H1 (cell line): ENCODE results near the gene SPAG8. TPM values are rescaled to one million over a fixed set of nuclear protein-coding genes. Genes with fewer than 3 reads are reported as not detected.

ENCODE experiments used
- CTCF ChIA-PET: fragments of 300-600 bp; sonication (Branson Sonifier 250); formaldehyde crosslinking; loops from one replicate; lab custom pipeline; 2021; ENCODE audit not compliant: partially characterized antibody; lab: Charles Lee
- POLR2A ChIA-PET: fragments of 300-600 bp; sonication (Branson Sonifier 250); formaldehyde crosslinking; loops from one replicate; lab custom pipeline; 2021; ENCODE audit warnings: inconsistent platforms; ENCODE audit not compliant: partially characterized antibody; lab: Charles Lee
- DNase-seq, 2 experiments: peaks; one replicate each; pipeline versions ENCODE4 v3.0.0 to v3.0.0-alpha.2; 2010 to 2022; ENCODE audit warnings: low spot score in 2 of 2, low read depth in 1 of 2, mixed read lengths in 1 of 2
- FAIRE-seq: peaks from 2 replicates; lab custom pipeline; 2011; peaks lifted over from hg19 to GRCh38; lab: Jason Lieb, UNC
- H2AFZ ChIP-seq: 2 replicates; pipeline ENCODE4 v1.8.1; 2012; ENCODE audit warnings: low read length, inconsistent platforms
- H2AK5ac ChIP-seq: 2 replicates; pipeline ENCODE4 v1.6.1; 2013; ENCODE audit warnings: low read depth, low read length
- H2BK120ac ChIP-seq: replicated peaks from 2 replicates; pipeline ENCODE3; 2013; ENCODE audit warnings: low read depth, low read length, inconsistent platforms
- H2BK12ac ChIP-seq: 2 replicates; pipeline ENCODE4 v1.6.1; 2013; ENCODE audit warnings: low read depth, low read length
- H2BK15ac ChIP-seq: 2 replicates; pipeline ENCODE4 v1.6.1; 2013; ENCODE audit warnings: low read length
- H2BK20ac ChIP-seq: 2 replicates; pipeline ENCODE4 v1.6.1; 2013; ENCODE audit warnings: low read length
- H2BK5ac ChIP-seq: 2 replicates; pipeline ENCODE4 v1.6.1; 2013; ENCODE audit warnings: low read depth, low read length
- H3K14ac ChIP-seq: 2 replicates; pipeline ENCODE4 v1.6.1; 2013; ENCODE audit warnings: inconsistent platforms; ENCODE audit not compliant: insufficient read length
- H3K18ac ChIP-seq: 2 replicates; pipeline ENCODE4 v1.6.1; 2013; ENCODE audit warnings: low read length; ENCODE audit errors: extremely low read depth
- H3K23ac ChIP-seq: 2 replicates; pipeline ENCODE4 v1.6.1; 2013; ENCODE audit warnings: inconsistent platforms; ENCODE audit not compliant: insufficient read length
- H3K23me2 ChIP-seq: 2 replicates; pipeline ENCODE4 v1.6.1; 2013; ENCODE audit warnings: low read depth, low read length
- H3K27ac ChIP-seq: 2 replicates; pipeline ENCODE4 v1.6.1; 2011; ENCODE audit warnings: low read depth, low read length, inconsistent platforms
- H3K27me3 ChIP-seq, 4 experiments: replicated peaks in 1 of 4; 1 replicate in 1 of 4; 2 replicates in 3 of 4; pipeline versions ENCODE4 v1.6.1 to v1.8.1; 2011 to 2013; ENCODE audit warnings: low read length in 3 of 4, mild to moderate bottlenecking in 3 of 4, inconsistent platforms in 2 of 4, mixed read lengths in 2 of 4, moderate library complexity in 1 of 4; ENCODE audit not compliant: control insufficient read depth in 3 of 4, insufficient read depth in 3 of 4; ENCODE audit errors: extremely low read depth in 1 of 4
- H3K36me3 ChIP-seq, 4 experiments: 2 replicates each; pipeline versions ENCODE4 v1.6.1 to v1.8.1; 2011 to 2013; ENCODE audit warnings: mild to moderate bottlenecking in 4 of 4, low read length in 3 of 4, moderate library complexity in 2 of 4, control low read depth in 1 of 4, inconsistent platforms in 1 of 4; ENCODE audit not compliant: insufficient read depth in 4 of 4, control insufficient read depth in 2 of 4
- H3K4ac ChIP-seq: replicated peaks from 2 replicates; pipeline ENCODE3; 2013; ENCODE audit warnings: low read length, low read depth, mixed read lengths, inconsistent platforms; ENCODE audit not compliant: insufficient read length
- H3K4me1 ChIP-seq, 4 experiments: replicated peaks in 1 of 4; 1 replicate in 1 of 4; 2 replicates in 3 of 4; pipeline versions ENCODE4 v1.6.1 to v1.8.1; 2011 to 2013; ENCODE audit warnings: low read length in 3 of 4, inconsistent platforms in 2 of 4, mixed read lengths in 1 of 4; ENCODE audit not compliant: insufficient read depth in 4 of 4, control insufficient read depth in 3 of 4
- H3K4me2 ChIP-seq, 2 experiments: 2 replicates each; pipeline versions ENCODE4 v1.6.1 to v1.8.1; 2011 to 2013; ENCODE audit warnings: low read depth in 2 of 2, low read length in 2 of 2, control low read depth in 1 of 2, inconsistent platforms in 1 of 2, mild to moderate bottlenecking in 1 of 2; ENCODE audit not compliant: insufficient read depth in 1 of 2
- H3K4me3 ChIP-seq, 4 experiments: fragments of 200-600, 300-600 bp in 1 of 4; sonication (generic), shearing (Covaris generic), sonication (Bioruptor Twin) in 1 of 4; 2 replicates each; pipeline versions ENCODE4 v1.5.1 to v1.8.1; 2011 to 2016; ENCODE audit warnings: low read length in 4 of 4, low read depth in 3 of 4, control low read depth in 2 of 4, inconsistent platforms in 2 of 4, mild to moderate bottlenecking in 2 of 4, mixed read lengths in 1 of 4, moderate library complexity in 1 of 4; ENCODE audit not compliant: insufficient read depth in 2 of 4; ENCODE audit errors: extremely low read depth in 1 of 4
- H3K56ac ChIP-seq: replicated peaks from 2 replicates; pipeline ENCODE3; 2013; ENCODE audit warnings: low read depth, mild to moderate bottlenecking, mixed read lengths, low read length, inconsistent platforms; ENCODE audit not compliant: insufficient read length
- H3K79me1 ChIP-seq: 2 replicates; pipeline ENCODE4 v1.6.1; 2013; ENCODE audit warnings: low read depth, low read length, control low read depth
- H3K79me2 ChIP-seq, 2 experiments: 2 replicates each; pipeline versions ENCODE4 v1.6.1 to v1.8.1; 2012 to 2013; ENCODE audit warnings: low read length in 2 of 2, mild to moderate bottlenecking in 2 of 2, inconsistent platforms in 1 of 2; ENCODE audit not compliant: insufficient read depth in 2 of 2, control insufficient read depth in 1 of 2
- H3K9ac ChIP-seq, 4 experiments: replicated peaks in 1 of 4; 1 replicate in 1 of 4; 2 replicates in 3 of 4; pipeline versions ENCODE4 v1.6.1 to v1.8.1; 2011 to 2013; ENCODE audit warnings: low read depth in 3 of 4, low read length in 3 of 4, control low read depth in 2 of 4, mild to moderate bottlenecking in 2 of 4, moderate library complexity in 2 of 4, inconsistent platforms in 1 of 4; ENCODE audit errors: extremely low read depth in 1 of 4
- H3K9me3 ChIP-seq, 2 experiments: 2 replicates each; pipeline versions ENCODE4 v1.6.1 to v1.8.1; 2012 to 2013; ENCODE audit warnings: mild to moderate bottlenecking in 2 of 2, moderate library complexity in 2 of 2, control low read depth in 1 of 2, inconsistent platforms in 1 of 2, low read depth in 1 of 2, low read length in 1 of 2, mixed read lengths in 1 of 2; ENCODE audit not compliant: insufficient read depth in 2 of 2
- H4K20me1 ChIP-seq, 2 experiments: replicated peaks in 1 of 2; 2 replicates each; pipeline versions ENCODE3 to v1.8.1; 2011 to 2013; ENCODE audit warnings: inconsistent platforms in 2 of 2, low read length in 2 of 2, mild to moderate bottlenecking in 1 of 2; ENCODE audit not compliant: insufficient read depth in 2 of 2, control insufficient read depth in 1 of 2
- H4K5ac ChIP-seq: 2 replicates; pipeline ENCODE4 v1.6.1; 2013; ENCODE audit warnings: low read length, low read depth, mixed read lengths, inconsistent platforms; ENCODE audit not compliant: insufficient read length
- H4K8ac ChIP-seq: 2 replicates; pipeline ENCODE4 v1.8.0; 2013; ENCODE audit warnings: mild to moderate bottlenecking, moderate library complexity, low read length, inconsistent platforms; ENCODE audit not compliant: insufficient read depth; ENCODE audit errors: extremely low read depth
- H4K91ac ChIP-seq: replicated peaks from 2 replicates; pipeline ENCODE3; 2013; ENCODE audit warnings: low read length, mixed read lengths, inconsistent platforms; ENCODE audit not compliant: insufficient read length
- BCL11A ChIP-seq, 2 experiments: IDR thresholded peaks; one replicate each; pipeline ENCODE4 v1.6.1; 2011; ENCODE audit warnings: low read depth in 2 of 2, low read length in 2 of 2, mild to moderate bottlenecking in 2 of 2
- HDAC2 ChIP-seq, 2 experiments: fragments of 300-600 bp in 1 of 2; sonication (generic) in 1 of 2; IDR thresholded peaks; 2 replicates each; pipeline ENCODE4 v1.6.1; 2011 to 2012; ENCODE audit warnings: low read depth in 2 of 2, low read length in 2 of 2, mild to moderate bottlenecking in 2 of 2, moderate library complexity in 2 of 2, borderline replicate concordance in 1 of 2, inconsistent platforms in 1 of 2
- KDM4A ChIP-seq: IDR thresholded peaks from one replicate; pipeline ENCODE4 v1.7.1; 2012; ENCODE audit warnings: low read depth, mild to moderate bottlenecking, moderate library complexity, low read length, inconsistent platforms; ENCODE audit not compliant: severe bottlenecking
- RNF2 ChIP-seq: fragments of 200-900, 300-1000 bp; sonication (generic); IDR thresholded peaks from 2 replicates; pipeline ENCODE4 v1.7.1; 2016; ENCODE audit warnings: borderline replicate concordance, low read depth, mild to moderate bottlenecking, antibody characterized with exemption, low read length; ENCODE audit not compliant: poor library complexity, severe bottlenecking; ENCODE audit errors: missing control alignments
- SP4 ChIP-seq: IDR thresholded peaks from 2 replicates; pipeline ENCODE4 v1.6.1; 2012; ENCODE audit warnings: low read length, inconsistent platforms
- SUZ12 ChIP-seq: fragments of 200-600 bp; sonication (generic); IDR thresholded peaks from 2 replicates; pipeline ENCODE4 v1.6.1; 2012; ENCODE audit warnings: mild to moderate bottlenecking, inconsistent platforms, low read length, moderate library complexity, mixed read lengths
- WGBS, 2 experiments: shearing (Covaris generic) in 1 of 2; methylation state at CpG; one replicate each; pipeline versions ENCODE4 v1.1.6 to v1.1.7; 2013 to 2015; ENCODE audit warnings: low lambda C conversion rate in 2 of 2, mixed read lengths in 2 of 2, inconsistent platforms in 1 of 2, low coverage in 1 of 2, missing lambda C conversion rate in 1 of 2; ENCODE audit not compliant: insufficient replicate concordance in 2 of 2, insufficient coverage in 1 of 2, insufficient read length in 1 of 2; ENCODE audit errors: extremely low coverage in 1 of 2, missing lambda C conversion rate in 1 of 2; 5-methylcytosine and 5-hydroxymethylcytosine counted together
- polyA plus RNA-seq, 7 experiments: library from polyadenylated mRNA; depleted of rRNA in 3 of 7; stranded (reverse) in 5 of 7; unstranded in 2 of 7; fragments of >200 nt in 5 of 7; fragments of 200-250 nt in 2 of 7; gene quantifications; 1 replicate in 5 of 7; 2 replicates in 1 of 7; 4 replicates in 1 of 7; pipeline versions ENCODE4 v1.2.1 to v1.2.3, GENCODE V29; 2011 to 2013; ENCODE audit warnings: missing spikeins in 2 of 7, mixed read lengths in 2 of 7
- total RNA-seq: library from RNA; stranded (reverse); fragmentation: NEBNext Ultra II Directional; extraction: Animal tissue kit (Norgen Biotek cat#: 25700); gene quantifications from 2 replicates; pipeline ENCODE4 v1.2.1, GENCODE V29; 2021
- TF ChIP-seq, protein P1 (sequence below): IDR thresholded peaks from 2 replicates; pipeline ENCODE4 v1.6.1; 2011; ENCODE audit warnings: low read length, improper control_type of control experiment

SPAG8 gene
- total and polyA plus RNA-seq, 2 of the 8 experiments (the other 6 are each of a cell fraction or from before 2014, with no cell fraction given): 0.37 to 0.44 TPM

DNA sequence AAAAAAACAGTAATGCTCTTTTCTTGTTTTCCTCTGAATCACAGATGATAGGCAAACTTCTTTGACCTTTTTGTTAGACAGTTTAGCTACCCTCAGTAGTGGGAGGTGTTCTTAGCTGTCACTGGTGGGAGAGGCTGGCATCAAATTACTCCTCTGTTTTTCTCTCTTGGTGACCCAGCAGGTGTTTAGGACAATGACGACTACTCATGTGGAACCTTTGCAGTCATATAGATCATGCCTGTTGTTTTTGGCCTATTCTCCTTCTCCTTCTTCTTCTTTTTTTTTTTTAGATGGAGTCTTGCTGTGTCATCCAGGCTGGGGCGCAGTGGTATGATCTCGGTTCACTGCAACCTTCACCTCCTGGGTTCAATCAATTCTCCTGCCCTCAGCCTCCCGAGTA is 36.0 kb downstream of the SPAG8 start:
- H4K8ac ChIP-seq: no peak overlapping the region
- H3K9me3 ChIP-seq: no peaks in the 10 kb centered on the region
- no peak overlapping the region for H2BK120ac ChIP-seq
- no peak overlapping the region for H3K27ac ChIP-seq
- no peak for FAIRE-seq
- H3K79me1 ChIP-seq: no peaks in the 10 kb centered on the region
- H3K4me1 ChIP-seq: peaks cover 0 to 6% (median 4%) of the 10 kb centered on the region in 4 experiments; a peak in 6 of 7 replicates
- 93% methylated on average over 4 of the region's 4 CpGs; no CpG with 5 or more reads in 1 of the 2 experiments for WGBS, 2 experiments
- no peak overlapping the region for H2BK5ac ChIP-seq
- H3K23ac ChIP-seq: no peak overlapping the region
- POLR2A ChIA-PET: interaction anchor here (0.9 to 1.7 kb wide), 7 partner anchors 13 to 46 kb away, joined by 3 to 4 read pairs (median 3); partner anchors contain the start of genes CREB3 and TLN1
- H3K79me2 ChIP-seq: no peaks in the 10 kb centered on the region
- H2BK12ac ChIP-seq: no peak overlapping the region
- no peak overlapping the region for H3K9ac ChIP-seq
- TF ChIP-seq, protein P1, sequence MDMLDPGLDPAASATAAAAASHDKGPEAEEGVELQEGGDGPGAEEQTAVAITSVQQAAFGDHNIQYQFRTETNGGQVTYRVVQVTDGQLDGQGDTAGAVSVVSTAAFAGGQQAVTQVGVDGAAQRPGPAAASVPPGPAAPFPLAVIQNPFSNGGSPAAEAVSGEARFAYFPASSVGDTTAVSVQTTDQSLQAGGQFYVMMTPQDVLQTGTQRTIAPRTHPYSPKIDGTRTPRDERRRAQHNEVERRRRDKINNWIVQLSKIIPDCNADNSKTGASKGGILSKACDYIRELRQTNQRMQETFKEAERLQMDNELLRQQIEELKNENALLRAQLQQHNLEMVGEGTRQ: no peak
- TF ChIP-seq BCL11A (IDR thresholded peaks at IDR 0.05; ENCODE audit: low read depth in 2 of 2, low read length in 2 of 2) (no peak), RNF2 (no peak), KDM4A (no peak), HDAC2 (IDR thresholded peaks at IDR 0.05; ENCODE audit: borderline replicate concordance in 1 of 2, low read depth in 2 of 2, low read length in 2 of 2) (no peak), SUZ12 (no peak), SP4 (no peak)
- no peak overlapping the region for H4K5ac ChIP-seq
- no peak overlapping the region for H3K4me2 ChIP-seq
- no peak overlapping the region for H3K18ac ChIP-seq
- no peak overlapping the region for H2AK5ac ChIP-seq
- no peak overlapping the region for H3K4me3 ChIP-seq
- H3K14ac ChIP-seq: no peak overlapping the region
- no peak for DNase-seq
- H3K27me3 ChIP-seq: no peaks in the 10 kb centered on the region
- H3K4ac ChIP-seq: no peak overlapping the region
- H3K23me2 ChIP-seq: no peaks in the 10 kb centered on the region
- H2BK20ac ChIP-seq: no peak overlapping the region
- no peaks in the 10 kb centered on the region for H4K20me1 ChIP-seq
- H2AFZ ChIP-seq: no peak overlapping the region
- H4K91ac ChIP-seq: no peak overlapping the region
- CTCF ChIA-PET: interaction anchor here (1.0 to 3.8 kb wide), 11 partner anchors 13 to 106 kb away, joined by 3 to 29 read pairs (median 3); partner anchors contain the start of genes GBA2, HINT2 and RGP1
- no peak overlapping the region for H2BK15ac ChIP-seq
- no peaks in the 10 kb centered on the region for H3K36me3 ChIP-seq
- H3K56ac ChIP-seq: no peak overlapping the region
